Activated CD8-positive, alpha-beta T cell treated with anti-CD3 and anti-CD28 coated beads for 36 hours (primary cell): ENCODE results near the gene ACTG1. TPM values are rescaled to one million over a fixed set of nuclear protein-coding genes. Genes with fewer than 3 reads are reported as not detected.

Experiments
- ATAC-seq: fragments of 200-7000 bp; cut with Tn5 transposase; one replicate; pipeline ENCODE4 v1.10.0; 2021; ENCODE audit warnings: mild to moderate bottlenecking, moderate library complexity
- CTCF ChIA-PET: fragments of 350-600 bp; sonication (Branson Sonifier 250); formaldehyde crosslinking; loops from one replicate; lab custom pipeline; 2021; ENCODE audit warnings: antibody characterized with exemption; lab: Charles Lee
- POLR2A ChIA-PET: fragments of 350-600 bp; sonication (Branson Sonifier 250); formaldehyde crosslinking; loops from one replicate; lab custom pipeline; 2021; ENCODE audit warnings: antibody characterized with exemption; lab: Charles Lee
- DNase-seq: peaks from one replicate; pipeline ENCODE4 v3.0.0-alpha.2; 2020
- H3K27ac Mint-ChIP-seq: one replicate; pipeline ENCODE4 v1.8.0; 2021; ENCODE audit warnings: mild to moderate bottlenecking, mixed read lengths
- H3K27me3 Mint-ChIP-seq: one replicate; pipeline ENCODE4 v1.8.0; 2021; ENCODE audit warnings: mixed read lengths
- H3K36me3 Mint-ChIP-seq: one replicate; pipeline ENCODE4 v1.8.0; 2021; ENCODE audit warnings: low read depth, mixed read lengths
- H3K4me1 Mint-ChIP-seq: one replicate; pipeline ENCODE4 v1.8.0; 2021; ENCODE audit warnings: low read depth, mixed read lengths
- H3K4me3 Mint-ChIP-seq: one replicate; pipeline ENCODE4 v1.8.0; 2021; ENCODE audit warnings: mild to moderate bottlenecking, moderate library complexity, mixed read lengths
- H3K9me3 Mint-ChIP-seq: one replicate; pipeline ENCODE4 v1.8.0; 2021; ENCODE audit warnings: mixed read lengths
- CTCF ChIP-seq: fragments of 200-600 bp; IDR thresholded peaks from one replicate; pipeline ENCODE4 v1.8.0; 2022; ENCODE audit warnings: antibody characterized with exemption, mild to moderate bottlenecking
- intact Hi-C: fragments of 100-400 bp; cut with micrococcal nuclease; formaldehyde crosslinking; loops from one replicate; pipeline ENCODE4 v1.10.0; 2022
- total RNA-seq, 2 experiments: library from RNA; stranded (reverse); gene quantifications; one replicate each; pipeline ENCODE4 v1.2.3, GENCODE V29; 2021

The ACTG1 gene
- total RNA-seq, 2 experiments from 2014 or later, result 4,606 to 4,756 TPM

- TF ChIP-seq CTCF, result no peak
- H3K9me3 Mint-ChIP-seq, result no peaks in the 10 kb centered on the region
- ATAC-seq (no peak), DNase-seq (no peak)
- ChIA-PET POLR2A (no interaction called here), CTCF (no interaction called here)
- H3K27ac Mint-ChIP-seq, result no peak overlapping the region
- intact Hi-C loops, result loop anchor here (5.0 to 10.0 kb wide), 2 partner anchors 186 to 228 kb away; partner anchors contain the start of gene SLC38A10
- peaks cover 17% of the 10 kb centered on the region for H3K4me1 Mint-ChIP-seq
- peaks cover 19% of the 10 kb centered on the region for H3K27me3 Mint-ChIP-seq
- no peaks in the 10 kb centered on the region for H3K36me3 Mint-ChIP-seq
- H3K4me3 Mint-ChIP-seq, result no peak overlapping the region
Observed at GRCh38 chr17:81480140-81481072, 32.2 kb downstream of the ACTG1 start.

DNA sequence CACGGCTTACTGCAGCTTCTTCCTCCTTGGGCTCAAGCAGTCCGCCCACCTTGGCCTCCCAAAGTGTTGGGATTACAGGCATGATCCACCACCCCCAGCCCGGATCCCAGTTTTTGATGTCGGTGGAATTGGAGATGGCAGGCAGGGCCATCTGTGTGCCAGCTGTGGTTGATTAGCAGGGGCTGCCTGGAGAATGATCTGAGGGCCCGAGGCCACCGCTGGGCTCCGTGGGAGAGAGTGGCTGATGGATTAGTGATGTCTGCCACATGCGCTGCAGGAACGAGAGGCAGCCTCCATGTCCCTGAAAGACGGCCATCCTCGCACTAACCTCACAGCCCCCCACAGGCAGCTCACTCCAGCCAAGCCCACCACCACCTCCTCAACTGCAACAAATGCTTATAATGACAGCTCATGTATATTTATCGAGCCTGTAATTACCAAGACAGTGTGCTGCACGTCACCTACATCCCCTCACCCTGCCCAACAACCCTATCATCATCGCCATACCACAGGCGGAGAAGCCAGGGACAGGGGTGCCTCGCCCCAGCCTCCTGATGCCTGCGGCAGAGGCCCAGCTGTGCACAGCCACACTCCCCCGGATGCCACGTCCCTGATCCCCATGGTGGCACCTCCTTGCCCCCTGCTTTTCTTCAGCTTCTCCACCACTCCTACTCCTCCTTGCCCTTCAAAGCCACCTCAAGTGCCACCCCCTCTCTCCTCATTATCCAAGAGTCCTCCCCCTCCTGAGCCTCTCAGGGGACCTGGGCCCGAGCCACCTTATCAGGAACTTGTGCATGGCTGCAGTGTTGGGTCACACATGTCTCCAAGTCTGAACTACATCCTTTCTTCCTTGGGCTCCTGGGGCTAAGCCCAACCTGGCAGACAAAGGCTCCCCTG lies 33.2 kb downstream of the ACTG1 start:
- no peak for ATAC-seq
- Mint-ChIP-seq H3K27ac (no peak overlapping the region), H3K4me1 (peaks cover 17% of the 10 kb centered on the region), H3K36me3 (no peaks in the 10 kb centered on the region), H3K27me3 (peaks cover 19% of the 10 kb centered on the region), H3K9me3 (no peaks in the 10 kb centered on the region), H3K4me3 (no peak overlapping the region)
- CTCF ChIA-PET, result no interaction called here
- intact Hi-C loops, result loop anchor here (5.0 to 10.0 kb wide), 2 partner anchors 185 to 227 kb away; partner anchors contain the start of gene SLC38A10
- no peak for TF ChIP-seq CTCF
- POLR2A ChIA-PET, result interaction anchor here (1.1 kb wide), 1 partner anchor 22 kb away, joined by 3 read pairs; no protein-coding TSS in a partner anchor
- no peak for DNase-seq

DNA sequence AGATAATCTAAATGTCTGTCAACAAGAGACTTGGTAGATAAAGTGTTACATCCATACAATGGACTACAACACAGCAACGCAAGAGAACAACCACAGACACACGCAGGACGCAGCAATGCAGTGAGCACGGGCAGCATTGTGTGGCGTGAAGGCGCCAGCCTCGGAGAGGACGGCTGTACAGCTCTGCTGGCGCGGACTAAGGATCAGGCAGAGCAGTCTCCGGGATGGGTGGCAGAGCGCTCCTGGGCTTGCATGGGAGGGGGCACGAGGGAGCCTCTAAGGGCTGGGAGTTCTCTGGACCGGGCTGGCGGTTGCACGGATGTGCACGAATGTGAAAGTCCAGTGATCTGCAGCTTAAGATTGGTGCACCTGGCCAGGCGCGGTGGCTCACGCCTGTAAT lies 34.5 kb downstream of the ACTG1 start:
- Mint-ChIP-seq H3K4me1 (peaks cover 14% of the 10 kb centered on the region), H3K27ac (no peak overlapping the region), H3K9me3 (no peaks in the 10 kb centered on the region), H3K27me3 (peaks cover 19% of the 10 kb centered on the region), H3K4me3 (no peak overlapping the region), H3K36me3 (no peaks in the 10 kb centered on the region)
- ChIA-PET CTCF (no interaction called here), POLR2A (no interaction called here)
- no peak for TF ChIP-seq CTCF
- ATAC-seq, result no peak
- no peak for DNase-seq
- intact Hi-C loops, result no loop called here

GRCh38 chr17:81477173-81477572 lies 35.4 kb downstream of the ACTG1 start:
- ATAC-seq (no peak), DNase-seq (no peak)
- Mint-ChIP-seq H3K27me3 (peaks cover 13% of the 10 kb centered on the region), H3K4me1 (peaks cover 6% of the 10 kb centered on the region), H3K27ac (no peak overlapping the region), H3K36me3 (no peaks in the 10 kb centered on the region), H3K9me3 (no peaks in the 10 kb centered on the region), H3K4me3 (no peak overlapping the region)
- intact Hi-C loops, result no loop called here
- TF ChIP-seq CTCF, result no peak
- CTCF ChIA-PET, result no interaction called here
- POLR2A ChIA-PET, result interaction anchor here (0.6 to 1.0 kb wide), 2 partner anchors 11 to 76 kb away, joined by 3 to 4 read pairs; no protein-coding TSS in a partner anchor
